HG03342 (cell line): ENCODE results near the gene PSME3.

Source experiments
- ATAC-seq: cut with Tn5 transposase; IDR thresholded peaks from one replicate; pipeline ENCODE4 v1.9.1; 2021; ENCODE audit warnings: mild to moderate bottlenecking, moderate library complexity; ENCODE audit not compliant: unreplicated experiment

Gene PSME3

GRCh38 chr17:42814633-42815399 lies 18.4 kb upstream of the PSME3 start:
- no peak for ATAC-seq

GRCh38 chr17:42817866-42818265 lies 15.3 kb upstream of the PSME3 start:
- ATAC-seq = no peak

GRCh38 chr17:42818379-42818778 lies 14.8 kb upstream of the PSME3 start:
- no peak for ATAC-seq

GRCh38 chr17:42819939-42820535 lies 13.2 kb upstream of the PSME3 start:
- ATAC-seq = no peak

- no peak for ATAC-seq
Measured at GRCh38 chr17:42821176-42821575, 12.0 kb upstream of the PSME3 start.

GRCh38 chr17:42827472-42827871 lies 5.7 kb upstream of the PSME3 start:
- ATAC-seq = no peak

- ATAC-seq = no peak
Measured at GRCh38 chr17:42830971-42831370, 2.2 kb upstream of the PSME3 start.

GRCh38 chr17:42832213-42832933 lies 824 bp upstream of the PSME3 start:
- peak; percentile 22 for ATAC-seq

- no peak for ATAC-seq
Measured at GRCh38 chr17:42833767-42834422, 698 bp downstream of the PSME3 start.

- ATAC-seq = no peak
Measured at GRCh38 chr17:42835732-42836131, 2.5 kb downstream of the PSME3 start.

GRCh38 chr17:42841975-42842685 lies 8.9 kb downstream of the PSME3 start:
- ATAC-seq = no peak

- ATAC-seq = no peak
Measured at GRCh38 chr17:42843358-42843934, 10.2 kb downstream of the PSME3 start.

GRCh38 chr17:42844271-42844670 lies 11.1 kb downstream of the PSME3 start, which contains the start of gene AOC2:
AOC2 (plus strand) TSS chr17:42844580; CDS start chr17:42844627, 47 bp downstream.
- ATAC-seq = no peak

GRCh38 chr17:42844761-42845555 lies 11.8 kb downstream of the PSME3 start:
- no peak for ATAC-seq

GRCh38 chr17:42845556-42845917 lies 12.3 kb downstream of the PSME3 start:
- no peak for ATAC-seq

GRCh38 chr17:42845918-42846593 lies 12.9 kb downstream of the PSME3 start:
- no peak for ATAC-seq

GRCh38 chr17:42846594-42847280 lies 13.5 kb downstream of the PSME3 start:
- ATAC-seq = no peak

- ATAC-seq = no peak
Measured at GRCh38 chr17:42848093-42848492, 14.9 kb downstream of the PSME3 start.
